Suppressor macrophage (primary cell): ENCODE measurements around the gene RHOT2.
"Not testable (repeated sequence)": the region's sequence is repeated elsewhere in the genome, so short reads cannot be mapped to it uniquely, and the experiment has no call there.

ENCODE experiments used
- DNase-seq, 4 experiments: peaks; one replicate each; pipeline ENCODE4 v3.0.0-alpha.2; 2020 to 2022

RHOT2 gene

GRCh38 chr16:681746-682427 lies 14.0 kb downstream of the RHOT2 start:
- DNase-seq: no peak

- DNase-seq: no peak
These were observed 14.8 kb downstream of the RHOT2 start for GRCh38 chr16:682493-683395.

GRCh38 chr16:683396-684070 lies 15.6 kb downstream of the RHOT2 start:
- peak in 1 of 4 experiments; percentile 24 for DNase-seq

GRCh38 chr16:684071-684794 lies 16.3 kb downstream of the RHOT2 start, which contains the start of gene JMJD8:
Gene JMJD8 (minus strand): TSS chr16:684334. CDS start chr16:684319, 15 bp downstream.
- DNase-seq: peak; percentile 97 to 99 (median 98)

- DNase-seq: no peak
These were observed 17.2 kb downstream of the RHOT2 start for GRCh38 chr16:684961-685696.

- peak; percentile 42 to 76 (median 56) for DNase-seq
These were observed 18.0 kb downstream of the RHOT2 start for GRCh38 chr16:685967-686366.

GRCh38 chr16:686459-687260 lies 18.7 kb downstream of the RHOT2 start:
- DNase-seq: no peak

GRCh38 chr16:687499-687898 lies 19.6 kb downstream of the RHOT2 start:
- DNase-seq: no peak

GRCh38 chr16:689175-689897 lies 21.4 kb downstream of the RHOT2 start:
- DNase-seq: no peak

GRCh38 chr16:691242-691641 lies 23.3 kb downstream of the RHOT2 start:
- not testable (repeated sequence) for DNase-seq

- no peak for DNase-seq
These were observed 24.6 kb downstream of the RHOT2 start for GRCh38 chr16:692356-693108.

- DNase-seq: no peak
These were observed 25.4 kb downstream of the RHOT2 start for GRCh38 chr16:693364-693763.

GRCh38 chr16:693766-694165 lies 25.8 kb downstream of the RHOT2 start:
- no peak for DNase-seq

GRCh38 chr16:694187-694862 lies 26.4 kb downstream of the RHOT2 start:
- peak in 1 of 4 experiments; percentile 26 for DNase-seq

GRCh38 chr16:694863-695354 lies 27.0 kb downstream of the RHOT2 start:
- no peak for DNase-seq

- DNase-seq: peak in 3 of 4 experiments; percentile 14 to 48 (median 24)
These were observed 27.6 kb downstream of the RHOT2 start for GRCh38 chr16:695355-696089.

GRCh38 chr16:698911-699671 lies 31.2 kb downstream of the RHOT2 start:
- DNase-seq: no peak
